Central memory CD4-positive, alpha-beta T cell (primary cell): Measurements from ENCODE around the gene CDC27.
"Not testable (repeated sequence)": the region's sequence is repeated elsewhere in the genome, so short reads cannot be mapped to it uniquely, and the experiment has no call there.

ENCODE experiments used
- DNase-seq: peaks from one replicate; pipeline ENCODE4 v3.0.0; 2022

CDC27 gene

DNA sequence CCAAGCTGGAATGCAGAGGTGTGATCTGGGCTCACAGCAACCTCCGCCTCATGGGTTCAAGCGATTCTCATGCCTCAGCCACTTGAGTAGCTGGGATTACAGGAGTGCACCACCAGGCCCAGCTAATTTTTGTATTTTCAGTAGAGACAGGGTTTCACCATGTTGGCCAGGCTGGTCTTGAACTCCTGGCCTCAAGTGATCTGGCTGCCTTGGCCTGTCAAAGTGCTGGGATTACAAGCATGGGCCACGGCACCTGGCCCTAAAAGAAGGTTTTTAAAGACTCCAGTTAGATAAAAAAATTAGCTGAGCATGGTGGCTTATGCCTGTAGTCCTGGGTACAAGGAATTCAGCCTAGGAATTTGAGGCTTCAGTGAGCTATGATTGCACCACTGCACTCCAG lies 62.3 kb downstream of the CDC27 start:
- not testable (repeated sequence) for DNase-seq

DNA sequence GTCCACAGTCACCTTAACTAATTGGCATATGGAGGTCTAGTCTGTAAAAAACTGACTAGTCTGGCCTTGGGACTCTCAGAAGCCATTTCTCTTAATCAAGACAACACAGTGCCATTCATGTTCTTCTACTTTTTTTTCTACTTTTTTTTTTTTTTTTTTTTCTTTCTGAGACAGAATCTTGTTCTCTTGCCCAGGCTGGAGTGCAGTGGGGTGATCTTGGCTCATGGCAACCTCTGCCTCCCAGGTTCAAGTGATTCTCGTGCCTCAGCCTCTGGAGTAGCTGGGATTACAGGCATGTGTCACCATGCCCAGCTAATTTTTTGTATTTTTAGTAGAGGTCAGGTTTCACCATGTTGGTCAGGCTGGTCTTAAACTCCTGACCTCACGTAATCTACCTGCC lies 65.8 kb downstream of the CDC27 start:
- not testable (repeated sequence) for DNase-seq

DNA sequence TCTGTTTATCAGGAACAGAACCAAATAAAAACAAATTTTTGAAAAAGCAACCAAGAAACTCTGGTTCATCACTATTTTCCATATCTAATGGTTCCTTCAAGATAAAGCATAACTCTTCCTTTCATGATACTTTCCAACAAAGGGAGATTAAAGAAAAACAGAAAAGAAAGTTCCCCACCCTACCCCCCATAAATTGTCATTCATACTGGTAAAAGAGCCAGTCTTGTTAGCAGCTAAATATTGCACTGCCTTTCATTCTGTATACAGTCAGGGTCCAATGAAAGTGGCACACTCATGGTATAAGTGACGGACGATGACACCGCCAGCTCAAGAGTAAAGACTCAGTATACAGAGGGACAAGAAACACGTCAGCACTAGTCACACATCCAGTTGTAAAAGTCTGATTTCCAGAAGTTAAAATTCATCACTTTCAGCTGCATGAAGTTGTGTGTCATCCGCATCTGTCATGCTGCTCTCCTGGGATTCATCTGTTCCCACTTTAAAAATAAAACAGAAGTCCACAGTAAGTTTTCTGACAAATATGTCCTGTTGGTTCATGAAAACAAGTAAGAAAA lies 68.5 kb downstream of the CDC27 start:
- DNase-seq = no peak

DNA sequence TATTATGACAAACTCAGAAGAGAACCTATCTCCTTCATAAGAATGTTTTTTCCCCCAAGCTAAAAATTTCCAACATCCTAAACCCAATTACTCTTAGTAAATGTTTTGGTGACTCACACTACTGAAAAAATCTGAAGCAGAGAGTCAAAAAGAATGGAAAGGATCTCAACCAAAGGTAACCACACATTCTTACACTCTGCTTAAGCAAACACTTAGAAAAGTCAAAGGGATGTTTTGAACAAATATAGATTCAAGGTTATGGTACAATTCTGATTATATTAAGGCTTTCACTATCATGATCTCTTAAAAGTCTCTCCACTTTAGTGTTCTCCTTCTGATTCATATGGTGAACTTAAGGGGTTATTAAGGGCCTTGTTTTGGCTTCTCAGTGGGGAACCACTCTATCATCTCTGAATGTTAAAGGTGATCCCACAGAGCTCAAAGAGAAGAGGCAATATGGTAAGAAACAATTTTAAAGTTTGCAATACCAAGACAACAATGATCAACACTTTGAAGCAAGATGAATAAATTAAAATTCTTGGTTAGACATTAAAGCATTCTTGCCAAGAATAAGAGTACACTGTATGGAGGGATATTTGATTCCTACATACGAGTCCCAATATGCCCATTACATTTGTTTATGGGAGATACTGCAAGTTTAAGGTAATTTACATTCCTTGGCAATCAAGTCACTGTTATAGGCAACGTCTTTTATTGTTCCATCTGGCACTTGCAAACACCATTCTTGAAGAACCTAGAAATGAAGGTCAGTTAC lies 69.2 kb downstream of the CDC27 start:
- no peak for DNase-seq

DNA sequence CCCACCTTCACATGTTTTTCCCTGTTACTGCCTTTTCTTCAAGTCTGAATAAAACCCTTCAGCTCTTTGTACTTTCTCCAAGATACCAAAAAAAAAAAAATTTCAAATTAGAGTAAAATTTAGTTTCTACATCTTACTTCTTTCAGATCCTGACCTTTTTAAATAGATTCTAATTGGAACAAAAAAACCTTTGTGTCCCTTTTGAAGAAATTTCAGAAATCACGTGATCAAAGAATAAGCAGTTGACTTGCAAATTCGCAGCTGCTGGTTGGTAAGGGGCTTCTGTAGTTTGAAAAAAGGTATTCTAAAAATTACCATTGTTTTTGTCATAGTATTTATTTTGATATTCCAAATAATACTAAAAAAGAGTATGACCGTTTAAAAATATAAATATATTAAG lies 71.7 kb downstream of the CDC27 start:
- no peak for DNase-seq

DNA sequence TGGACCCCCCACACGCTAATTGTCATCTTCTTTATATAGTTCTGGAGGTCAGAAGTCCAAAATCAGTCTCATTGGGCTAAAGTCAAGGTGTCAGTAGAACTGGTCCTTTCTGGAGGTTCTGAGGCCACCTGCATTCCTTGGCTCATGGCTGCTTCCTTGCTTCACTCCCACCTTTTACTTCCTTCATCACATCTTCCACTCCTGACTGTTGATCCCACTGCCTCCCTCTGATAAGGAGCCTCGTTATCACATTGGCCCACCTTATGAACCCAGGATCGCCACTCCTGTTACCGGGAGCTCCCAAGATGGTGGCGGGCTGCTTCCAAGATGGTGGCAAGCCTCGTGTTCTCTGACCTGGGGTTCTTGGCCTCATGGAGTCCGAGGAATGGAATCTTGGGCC lies 83.0 kb downstream of the CDC27 start:
- DNase-seq = no peak

DNA sequence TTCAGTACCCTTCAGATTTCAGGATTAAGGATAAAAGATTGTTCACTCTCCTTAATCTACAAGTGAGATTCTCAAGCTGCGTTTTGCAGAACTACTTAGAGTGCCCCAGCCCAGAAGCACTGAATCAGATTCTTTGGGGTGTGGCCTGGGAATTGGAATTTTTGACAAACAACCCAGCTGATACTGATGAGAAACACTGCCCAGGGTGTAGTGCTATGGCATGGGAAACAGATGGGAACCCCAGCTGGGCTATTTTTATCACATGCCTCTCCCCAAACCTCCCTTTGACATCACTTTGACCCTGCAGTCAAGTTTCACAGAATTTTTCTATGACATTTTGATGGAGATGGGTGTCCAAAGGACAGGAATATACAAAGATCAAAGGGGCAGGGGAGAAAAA lies 83.8 kb downstream of the CDC27 start:
- DNase-seq = not testable (repeated sequence)

DNA sequence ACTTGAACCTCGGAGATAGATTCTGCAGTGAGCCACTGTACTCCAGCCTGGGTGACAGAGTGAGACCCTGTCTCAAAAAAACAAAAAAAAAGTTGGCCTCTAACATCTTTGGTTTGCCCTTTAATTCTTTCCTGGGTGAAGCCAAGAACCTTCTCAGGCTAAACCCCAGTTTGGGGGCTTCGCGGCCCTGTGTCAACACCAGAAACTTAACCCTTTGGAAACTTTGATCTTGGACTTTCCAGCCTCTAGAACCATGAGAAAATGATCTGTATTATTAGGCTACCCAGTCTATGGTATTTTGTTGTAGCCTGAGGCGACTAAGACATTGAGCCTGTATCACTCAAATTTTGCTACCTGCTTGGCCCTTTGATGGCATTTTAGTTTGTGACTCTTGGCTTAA lies 86.2 kb downstream of the CDC27 start:
- DNase-seq = no peak

DNA sequence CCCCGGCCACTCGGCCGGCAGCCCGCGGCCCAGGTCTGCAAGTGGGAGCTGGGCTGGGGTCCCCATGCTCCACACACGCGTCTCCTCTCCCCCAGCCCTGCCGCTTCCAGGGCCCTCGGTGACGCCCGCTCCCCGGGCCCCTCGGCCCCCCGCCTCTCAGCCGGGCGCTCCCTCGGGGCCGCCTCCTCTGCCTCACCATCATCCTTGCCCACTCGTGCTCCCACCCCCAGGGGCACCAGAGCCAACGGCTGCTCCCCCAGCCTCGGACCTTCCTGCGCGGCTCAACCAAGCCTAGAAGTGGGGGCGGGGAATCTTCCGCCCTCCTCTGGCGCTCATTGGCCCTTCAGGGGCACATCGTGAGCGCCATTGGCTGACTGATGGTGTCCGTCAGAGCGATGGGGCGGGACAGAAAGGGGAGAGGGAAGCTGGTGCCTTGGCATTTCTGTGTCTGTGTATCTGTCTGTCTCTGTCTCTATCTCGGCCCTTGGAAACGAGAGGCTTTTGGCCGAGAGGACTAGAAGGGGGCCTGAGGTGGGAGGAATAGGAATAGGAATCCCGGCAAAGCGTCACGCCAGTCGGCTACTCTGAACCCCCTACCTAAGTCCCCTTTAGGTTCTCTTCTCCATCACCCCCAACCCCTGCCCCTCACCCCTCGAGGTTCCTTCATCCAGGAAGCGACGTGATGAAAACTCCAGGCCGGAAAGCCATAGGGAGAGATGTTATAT lies 88.9 kb downstream of the CDC27 start:
- DNase-seq = peak; percentile 84

DNA sequence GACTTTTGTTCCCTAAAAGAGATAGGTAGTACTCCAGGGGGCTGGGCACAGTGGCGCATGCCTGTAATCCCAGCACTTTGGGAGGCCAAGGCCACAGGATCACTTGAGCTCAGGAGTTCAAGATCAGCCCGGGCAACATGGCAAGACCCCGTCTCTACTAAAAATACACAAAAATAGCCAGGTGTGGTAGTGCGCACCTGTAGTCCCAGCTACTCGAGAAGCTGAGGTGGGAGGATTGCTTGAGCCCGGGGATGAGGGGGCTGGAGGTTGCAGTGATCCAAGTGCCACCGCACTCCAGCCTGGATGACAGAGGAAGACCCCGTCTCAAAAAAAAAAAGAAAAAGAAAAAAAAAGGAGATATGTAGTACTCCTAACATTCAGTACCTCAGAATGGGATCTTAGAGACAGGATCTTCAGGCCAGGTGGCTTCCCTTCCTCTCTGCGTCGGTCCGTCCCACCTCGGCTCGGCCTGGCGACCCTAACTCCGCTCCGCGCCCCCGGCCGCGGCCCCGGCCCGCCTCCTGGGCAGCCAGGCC lies 89.6 kb downstream of the CDC27 start:
- peak; percentile 1 for DNase-seq

DNA sequence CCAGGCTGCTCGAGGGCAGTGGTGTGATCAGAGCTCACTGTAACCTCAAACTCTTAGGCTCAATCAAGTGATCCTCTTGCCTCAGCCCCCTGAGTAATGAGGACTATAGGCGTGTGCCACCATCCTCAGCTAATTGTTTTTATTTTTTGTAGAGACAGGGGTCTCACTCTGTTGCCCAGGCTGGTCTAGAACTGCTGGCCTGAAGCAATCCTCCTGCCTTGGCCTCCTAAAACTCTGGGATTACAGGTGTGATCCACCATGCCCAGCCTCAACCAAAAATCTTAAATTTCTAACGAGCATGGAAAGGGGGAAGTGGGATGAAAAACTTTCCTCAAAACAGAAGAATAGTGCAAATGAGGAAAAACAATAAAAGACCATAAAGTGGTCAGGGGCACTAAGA lies 92.8 kb downstream of the CDC27 start:
- no peak for DNase-seq

DNA sequence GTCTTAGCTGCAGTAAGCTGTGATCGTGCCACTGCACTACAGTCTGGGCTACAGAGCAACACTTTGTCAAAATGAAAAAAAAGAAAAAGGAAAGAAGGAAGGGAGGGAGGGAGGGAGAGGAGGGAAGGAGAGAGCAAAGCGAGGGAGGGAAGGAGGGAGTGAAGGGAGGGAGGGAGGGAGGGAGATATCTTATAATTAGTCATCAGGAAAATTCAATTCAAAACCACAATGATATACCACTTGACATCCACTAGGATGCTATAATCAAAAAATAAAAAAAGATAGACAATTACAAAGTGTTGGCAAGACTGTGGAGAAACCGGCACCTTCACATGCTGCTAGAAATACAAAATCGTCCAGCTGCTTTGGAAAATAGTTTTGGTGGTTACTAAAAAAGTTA lies 93.8 kb downstream of the CDC27 start:
- DNase-seq = no peak

DNA sequence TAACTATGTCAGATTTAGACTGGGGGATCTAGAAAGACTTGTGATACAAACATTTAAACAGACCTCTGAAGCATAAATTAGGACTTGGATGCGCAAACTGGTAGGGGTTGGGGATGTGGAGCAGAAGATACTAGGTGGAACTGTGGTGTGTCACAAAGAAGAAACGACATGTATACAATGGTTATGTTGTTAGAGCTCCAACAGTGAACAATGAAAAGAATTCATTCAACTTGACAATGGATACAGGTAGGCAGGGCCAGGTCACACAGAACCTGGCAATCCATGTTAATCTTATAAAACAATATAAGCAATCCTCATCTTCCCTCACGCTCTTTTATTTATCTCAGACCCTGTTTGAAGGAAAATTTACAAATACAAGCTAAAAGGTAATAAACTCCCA lies 102.0 kb downstream of the CDC27 start:
- DNase-seq = no peak

DNA sequence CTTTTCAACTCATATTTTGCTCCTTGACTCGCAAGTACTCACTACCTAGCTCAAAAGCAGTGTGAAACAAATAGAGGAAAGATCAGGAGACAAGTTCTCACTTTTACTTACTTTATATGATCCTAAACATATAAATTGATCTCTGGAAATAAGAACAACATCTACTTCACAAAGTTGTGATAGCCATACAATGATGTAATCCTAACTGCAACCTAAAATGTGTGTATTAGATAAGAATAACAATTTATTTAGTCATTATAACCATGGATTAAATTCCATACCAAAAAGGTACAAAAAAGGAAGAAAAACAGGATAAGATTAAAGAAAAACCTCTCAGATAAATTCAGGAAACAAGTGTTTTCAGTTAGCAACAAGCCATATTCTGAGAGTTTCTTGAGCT lies 103.4 kb downstream of the CDC27 start:
- DNase-seq = no peak

DNA sequence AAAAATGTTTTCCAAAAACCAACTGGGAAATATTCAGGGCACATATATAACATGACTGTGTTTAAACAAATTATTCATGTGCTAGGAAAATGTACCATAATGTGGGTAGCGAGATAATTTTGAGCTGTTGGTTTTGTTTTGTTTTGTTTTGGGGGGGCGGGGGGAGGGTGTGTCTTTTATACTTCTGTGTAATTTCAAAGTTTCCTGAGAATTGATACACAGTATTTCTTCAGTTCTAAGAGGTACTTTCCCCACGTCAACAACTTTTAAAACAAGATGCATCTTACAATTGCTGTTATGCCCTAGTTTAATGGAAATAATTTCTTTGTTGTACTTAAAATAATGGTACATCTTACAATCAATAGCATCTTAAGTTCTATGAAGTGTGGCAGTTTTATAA lies 110.3 kb downstream of the CDC27 start:
- DNase-seq = no peak

DNA sequence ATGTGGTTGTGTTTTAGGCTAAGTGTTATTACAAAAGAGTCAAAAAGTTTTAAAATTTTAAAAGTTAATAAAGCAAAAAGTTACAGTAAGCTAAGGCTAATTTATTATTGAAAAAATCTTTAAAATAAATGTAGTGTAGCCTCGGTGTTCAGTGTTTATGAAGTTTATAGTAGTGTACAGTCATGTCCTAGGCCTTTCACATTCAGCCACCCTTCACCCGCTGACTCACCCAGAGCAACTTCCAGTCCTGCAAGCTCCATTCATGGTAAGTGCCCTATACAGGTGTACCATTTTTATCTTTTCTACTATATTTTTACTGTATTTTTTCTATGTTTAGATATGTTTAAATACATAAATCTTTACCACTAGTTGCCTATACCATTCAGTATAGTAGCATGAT lies 111.5 kb downstream of the CDC27 start:
- DNase-seq = no peak

DNA sequence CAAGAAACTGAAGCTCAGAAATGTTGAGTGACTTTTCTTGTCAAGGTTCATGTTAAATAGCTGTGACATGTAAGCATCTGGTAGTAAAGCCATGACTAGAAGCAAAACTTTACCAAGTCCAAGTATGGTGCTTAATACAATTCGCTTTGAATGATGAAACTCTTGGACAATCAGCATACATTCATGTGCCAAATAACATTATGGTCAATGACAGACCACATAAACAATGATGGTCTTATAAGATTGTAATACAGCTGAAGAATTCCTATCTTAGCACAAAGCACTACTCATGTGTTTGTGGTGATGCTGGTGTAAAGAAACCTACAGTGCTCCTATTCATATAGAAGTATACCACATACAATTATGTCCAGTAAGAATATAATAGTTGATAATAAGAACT lies 112.9 kb downstream of the CDC27 start:
- DNase-seq = no peak

DNA sequence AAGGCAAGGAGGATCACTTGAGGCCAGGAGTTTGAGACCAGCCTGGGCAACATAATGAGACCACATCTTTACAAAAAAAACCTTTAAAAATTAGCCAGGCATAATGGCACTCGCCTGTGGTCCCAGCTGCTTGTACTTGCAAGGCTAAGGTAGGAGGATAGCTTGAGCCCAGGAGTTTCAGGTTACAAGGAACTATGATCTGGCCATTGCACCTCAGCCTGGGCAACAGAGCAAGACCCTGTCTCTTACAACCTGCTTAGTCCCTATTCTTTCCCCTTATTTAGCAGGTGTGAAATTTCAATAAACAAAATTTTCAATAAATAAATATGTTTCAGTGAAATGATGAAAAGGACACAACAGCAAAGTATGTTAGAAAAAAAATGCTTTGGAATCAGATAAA lies 114.7 kb downstream of the CDC27 start:
- DNase-seq = not testable (repeated sequence)

DNA sequence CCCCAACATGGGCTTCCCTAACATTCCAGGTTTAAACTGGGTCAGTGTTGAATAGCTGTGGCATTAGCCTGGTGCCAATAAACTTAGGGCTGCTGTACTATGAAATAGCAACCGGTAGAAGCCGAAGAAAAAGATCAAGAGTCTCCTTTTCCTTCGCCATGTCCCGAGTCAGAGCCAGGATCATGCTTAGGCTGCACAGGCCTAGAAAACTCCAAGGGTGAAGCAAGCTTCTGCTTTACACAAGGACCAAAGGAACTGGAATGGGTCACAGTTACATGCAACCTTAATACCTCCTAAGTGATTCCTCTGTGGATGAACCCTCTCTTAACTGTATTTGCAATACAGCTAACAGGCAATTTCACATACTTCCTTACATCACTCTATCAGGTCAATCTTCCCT lies 115.5 kb downstream of the CDC27 start:
- DNase-seq = not testable (repeated sequence)

DNA sequence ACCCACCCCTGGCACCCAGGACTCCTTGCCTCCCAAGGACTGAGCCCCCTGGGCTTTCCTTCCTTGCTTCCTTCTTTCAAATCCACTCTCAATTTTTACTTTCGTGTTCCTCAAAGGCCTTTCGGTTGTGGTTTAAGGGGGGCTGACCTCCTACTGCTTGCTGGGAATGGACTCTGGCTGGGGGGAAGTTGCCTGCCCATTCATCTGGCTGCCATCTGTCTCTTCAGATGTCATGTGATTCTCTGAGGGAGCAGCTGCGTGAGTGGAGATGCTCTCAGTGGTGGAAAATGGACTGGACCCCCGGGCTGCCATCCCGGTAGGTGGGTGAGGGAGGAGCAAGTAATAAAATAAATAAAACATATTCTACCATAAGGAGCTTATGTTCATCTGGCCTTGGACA lies 116.2 kb downstream of the CDC27 start:
- DNase-seq = no peak

DNA sequence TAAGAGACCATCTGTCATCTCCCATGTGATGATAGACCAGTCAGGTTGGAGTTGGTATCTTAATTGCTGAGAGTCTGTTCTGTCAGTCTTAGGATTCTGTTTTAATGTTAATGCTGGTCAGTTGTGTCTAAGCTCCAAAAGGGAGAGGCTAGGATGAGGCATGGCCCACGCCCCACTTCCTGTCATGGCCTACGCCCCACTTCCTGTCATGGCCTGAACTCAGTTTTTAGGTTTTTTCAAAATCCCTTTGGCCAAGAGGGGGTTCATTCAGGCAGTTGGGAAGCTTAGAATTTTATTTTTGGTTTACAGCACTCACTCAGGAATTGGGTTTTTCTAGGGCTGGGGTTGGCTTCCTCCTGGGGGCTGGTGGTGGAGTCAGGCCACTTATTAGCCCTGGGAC lies 117.9 kb downstream of the CDC27 start:
- DNase-seq = not testable (repeated sequence)

DNA sequence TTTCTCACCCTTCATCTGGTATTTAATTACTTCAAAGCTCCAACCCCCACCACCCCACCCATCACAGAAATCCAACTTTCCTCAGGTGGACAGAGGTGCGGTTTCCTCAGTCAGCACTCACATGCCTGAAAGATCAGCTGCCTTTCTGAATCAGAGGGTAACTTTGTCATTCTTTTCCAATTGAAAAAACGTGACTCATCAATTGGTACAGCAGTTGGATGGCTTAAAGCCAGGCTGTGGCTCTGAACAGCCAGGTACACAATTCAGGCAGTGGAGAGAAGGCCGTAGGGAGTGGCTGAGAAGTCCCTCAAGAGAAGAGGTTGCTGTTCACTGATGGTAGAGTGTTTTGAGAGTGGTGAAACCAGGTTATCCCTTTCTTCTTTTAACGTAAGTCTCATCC lies 118.8 kb downstream of the CDC27 start:
- DNase-seq = not testable (repeated sequence)
